ENCODE results near the gene ALG13. TPM values are rescaled to one million over a fixed set of nuclear protein-coding genes. Genes with fewer than 3 reads are reported as not detected.

Gene ALG13
- total RNA-seq, 1 experiment from 2014 or later: 36.2 TPM

- Mint-ChIP-seq H3K27ac (no peak overlapping the region), H3K36me3 (no peaks in the 10 kb centered on the region), H3K4me1 (no peaks in the 10 kb centered on the region), H3K27me3 (ENCODE audit: low read depth) (peaks cover 3% of the 10 kb centered on the region), H3K9me3 (no peaks in the 10 kb centered on the region), H3K4me3 (no peak overlapping the region)
- no peak for ATAC-seq
- ChIA-PET POLR2A (no interaction called here), CTCF (no interaction called here)
- no peak for DNase-seq (ENCODE audit: low spot score)
- no peak for TF ChIP-seq SP1 (CRISPR knock-in tag; conservative IDR thresholded peaks at IDR 0.05)
- TF ChIP-seq TP53 (CRISPR knock-in tag; IDR thresholded peaks at IDR 0.05): no peak
- TF ChIP-seq ATF6 (CRISPR knock-in tag; IDR thresholded peaks at IDR 0.05): no peak
- no peak for TF ChIP-seq TEAD4 (CRISPR knock-in tag; IDR thresholded peaks at IDR 0.05)
- no peak for TF ChIP-seq ZNF317 (CRISPR knock-in tag; IDR thresholded peaks at IDR 0.05; ENCODE audit: borderline replicate concordance, low read depth)
- TF ChIP-seq ZNF512 (CRISPR knock-in tag; IDR thresholded peaks at IDR 0.05; ENCODE audit: borderline replicate concordance): no peak
- TF ChIP-seq AR (CRISPR knock-in tag; IDR thresholded peaks at IDR 0.05): no peak
- no peak for TF ChIP-seq SMAD3 (CRISPR knock-in tag; IDR thresholded peaks at IDR 0.05; ENCODE audit: borderline replicate concordance)
- no peak for TF ChIP-seq E2F1 (CRISPR knock-in tag; IDR thresholded peaks at IDR 0.05)
- no peak for TF ChIP-seq CBFB (CRISPR knock-in tag; IDR thresholded peaks at IDR 0.05; ENCODE audit: low read depth)
- no peak for TF ChIP-seq PRRX2 (CRISPR knock-in tag; IDR thresholded peaks at IDR 0.05)
- no peak for TF ChIP-seq JUN (CRISPR knock-in tag; IDR thresholded peaks at IDR 0.05)
- TF ChIP-seq MYBL2 (CRISPR knock-in tag; IDR thresholded peaks at IDR 0.05): no peak
- no peak for TF ChIP-seq JAZF1 (CRISPR knock-in tag; IDR thresholded peaks at IDR 0.05)
- TF ChIP-seq FOXP4 (CRISPR knock-in tag; IDR thresholded peaks at IDR 0.05): no peak
- no peak for TF ChIP-seq ATF2 (CRISPR knock-in tag; IDR thresholded peaks at IDR 0.05; ENCODE audit: borderline replicate concordance, low read depth)
- no peak for TF ChIP-seq ATF1 (CRISPR knock-in tag; IDR thresholded peaks at IDR 0.05)
- no peak for TF ChIP-seq GTF2I (CRISPR knock-in tag; conservative IDR thresholded peaks at IDR 0.05)
Measured at GRCh38 chrX:111650845-111651244, 30.1 kb upstream of the ALG13 start.

All from WTC11 (cell line).